Activated CD8-positive, alpha-beta memory T cell treated with anti-CD3 and anti-CD28 coated beads, Interleukin-2, amount 50 U/mL, for 1 hour (primary cell): ENCODE data around the gene SZT2.
"Not testable (repeated sequence)": the region's sequence is repeated elsewhere in the genome, so short reads cannot be mapped to it uniquely, and the experiment has no call there.

Experiments
- DNase-seq: peaks from one replicate; pipeline ENCODE4 v3.0.0-alpha.2; 2020; ENCODE audit errors: extremely low read depth

SZT2 gene

GRCh38 chr1:43491061-43491460, 101.4 kb downstream of the SZT2 start:
- no peak for DNase-seq

DNA sequence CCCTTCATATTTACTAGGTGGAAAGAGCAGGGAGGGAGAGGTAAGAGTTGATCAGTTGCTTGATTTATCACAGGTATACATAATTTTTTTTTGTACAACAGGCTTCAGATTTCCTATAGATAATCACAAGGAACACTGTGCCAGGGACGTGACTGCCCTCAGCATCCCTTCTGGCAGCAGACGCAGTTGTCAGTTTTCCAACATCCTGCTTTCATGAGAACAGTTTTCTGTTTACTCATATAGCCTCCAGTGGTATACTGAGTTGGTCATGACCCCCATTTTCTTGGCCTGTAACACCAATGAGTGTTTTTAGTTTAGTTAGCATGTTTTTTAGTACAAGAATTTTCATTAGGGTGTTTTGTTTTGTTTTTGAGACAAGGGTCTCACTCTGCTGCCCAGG, 103.1 kb downstream of the SZT2 start:
- DNase-seq, result no peak

- DNase-seq, result no peak
These were observed 104.2 kb downstream of the SZT2 start for GRCh38 chr1:43493661-43494450.

- no peak for DNase-seq
These were observed 105.5 kb downstream of the SZT2 start for GRCh38 chr1:43495204-43495603.

DNA sequence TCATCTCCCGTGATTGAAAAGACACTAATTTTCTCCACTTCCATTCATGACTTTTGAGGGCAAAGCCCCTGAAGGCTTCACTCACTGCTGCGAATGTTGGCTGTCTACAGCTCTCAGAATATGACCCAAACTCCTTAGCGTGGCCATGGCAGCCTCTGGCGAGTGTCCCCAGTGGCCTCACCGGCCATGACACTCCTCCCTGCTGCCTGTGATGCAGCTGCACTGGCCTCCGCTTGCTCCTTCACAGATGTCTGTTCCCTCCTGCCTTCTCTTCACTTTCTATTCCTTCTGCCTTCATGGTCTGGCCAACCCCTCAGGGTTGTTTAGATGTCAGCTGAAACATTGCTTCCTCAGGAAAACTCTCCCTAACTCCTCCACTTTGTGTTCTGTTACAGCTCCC, 110.2 kb downstream of the SZT2 start:
- no peak for DNase-seq

- not testable (repeated sequence) for DNase-seq
These were observed 112.1 kb downstream of the SZT2 start for GRCh38 chr1:43501806-43502205.

DNA sequence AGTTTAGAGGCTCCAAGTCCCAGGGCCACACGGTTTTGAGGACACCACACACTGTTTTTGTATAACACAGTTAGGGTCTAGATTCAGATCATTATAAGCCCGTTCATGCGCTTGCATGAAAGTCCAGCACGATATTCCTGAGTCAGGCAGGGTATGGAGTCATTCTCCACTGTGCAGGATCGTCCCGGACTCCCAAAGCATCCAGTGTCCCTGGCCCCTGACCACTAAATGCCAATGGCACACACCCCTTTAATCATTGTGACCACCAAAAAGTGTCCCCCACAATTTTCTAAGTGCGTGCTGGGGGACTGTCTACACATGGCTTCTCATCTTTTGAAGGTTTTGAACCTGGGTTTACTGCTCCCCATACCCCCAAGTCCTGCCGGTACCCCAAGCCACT, 113.8 kb downstream of the SZT2 start:
- DNase-seq, result no peak
